GM21515 (cell line): ENCODE measurements around the gene TOR1A.
"Not testable (repeated sequence)": the region's sequence is repeated elsewhere in the genome, so short reads cannot be mapped to it uniquely, and the experiment has no call there.

Experiments
- ATAC-seq: cut with Tn5 transposase; IDR thresholded peaks from one replicate; pipeline ENCODE4 v1.9.1; 2021; ENCODE audit not compliant: unreplicated experiment

The TOR1A gene

DNA sequence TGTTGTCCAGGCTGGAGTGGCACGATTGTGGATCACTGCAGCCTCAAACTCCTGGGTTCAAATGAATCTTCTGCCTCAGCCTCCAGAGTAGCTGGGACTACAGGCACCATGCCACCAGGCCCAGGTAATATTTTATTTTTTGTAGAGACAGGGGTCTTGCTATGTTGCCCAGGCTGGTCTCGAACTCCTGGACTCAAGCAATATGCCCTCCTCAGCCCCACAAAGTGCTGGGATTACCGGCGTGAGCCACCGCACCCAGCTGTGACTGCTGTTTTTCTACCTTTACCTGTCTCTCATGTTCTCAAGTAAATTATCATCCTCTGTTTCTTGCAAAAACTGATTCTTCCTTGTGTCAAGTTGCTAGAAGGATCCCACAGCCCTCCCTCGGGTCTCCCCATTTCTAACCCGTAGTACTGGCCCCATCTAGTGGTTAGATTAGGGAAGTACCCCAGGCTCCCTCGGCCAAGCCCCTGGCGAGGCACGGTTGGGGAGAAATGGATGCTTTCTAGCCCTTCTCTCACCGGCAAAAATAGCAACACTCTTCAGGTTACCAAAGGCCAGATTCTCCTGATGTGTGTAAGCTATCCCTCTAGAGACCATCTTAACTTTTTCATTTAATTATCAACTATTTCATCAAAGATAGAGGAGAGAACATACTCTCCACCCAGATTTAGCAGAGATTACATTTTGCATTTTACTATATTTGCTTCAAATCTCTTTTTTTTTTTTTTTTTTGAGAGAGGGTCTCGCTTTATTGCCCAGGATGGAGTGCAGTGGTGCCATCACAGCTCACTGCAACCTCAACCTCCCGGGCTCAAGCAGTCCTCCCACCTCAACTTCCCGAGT is 40.2 kb downstream of the TOR1A start:
- ATAC-seq = no peak

DNA sequence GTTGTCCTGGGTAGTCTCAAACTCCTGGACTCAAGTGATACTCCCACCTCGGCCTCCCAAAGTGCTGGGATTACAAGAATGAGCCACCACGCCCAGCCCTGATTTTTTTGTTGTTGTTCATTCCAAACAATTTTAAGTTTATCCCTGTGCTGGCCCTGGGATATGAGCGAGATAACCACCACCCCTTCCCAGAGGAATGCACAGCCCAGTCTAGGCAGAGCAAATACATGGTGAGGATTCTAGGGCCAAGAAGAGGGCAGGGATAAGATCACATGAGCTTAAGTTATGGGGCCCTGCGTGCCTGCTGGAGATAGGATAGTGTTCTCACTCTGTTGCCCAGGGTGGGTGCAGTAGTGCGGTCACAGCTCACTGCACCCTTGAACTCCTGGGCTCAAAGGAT is 42.0 kb downstream of the TOR1A start:
- ATAC-seq = no peak

GRCh38 chr9:129781131-129781530 is 42.8 kb downstream of the TOR1A start:
- no peak for ATAC-seq

DNA sequence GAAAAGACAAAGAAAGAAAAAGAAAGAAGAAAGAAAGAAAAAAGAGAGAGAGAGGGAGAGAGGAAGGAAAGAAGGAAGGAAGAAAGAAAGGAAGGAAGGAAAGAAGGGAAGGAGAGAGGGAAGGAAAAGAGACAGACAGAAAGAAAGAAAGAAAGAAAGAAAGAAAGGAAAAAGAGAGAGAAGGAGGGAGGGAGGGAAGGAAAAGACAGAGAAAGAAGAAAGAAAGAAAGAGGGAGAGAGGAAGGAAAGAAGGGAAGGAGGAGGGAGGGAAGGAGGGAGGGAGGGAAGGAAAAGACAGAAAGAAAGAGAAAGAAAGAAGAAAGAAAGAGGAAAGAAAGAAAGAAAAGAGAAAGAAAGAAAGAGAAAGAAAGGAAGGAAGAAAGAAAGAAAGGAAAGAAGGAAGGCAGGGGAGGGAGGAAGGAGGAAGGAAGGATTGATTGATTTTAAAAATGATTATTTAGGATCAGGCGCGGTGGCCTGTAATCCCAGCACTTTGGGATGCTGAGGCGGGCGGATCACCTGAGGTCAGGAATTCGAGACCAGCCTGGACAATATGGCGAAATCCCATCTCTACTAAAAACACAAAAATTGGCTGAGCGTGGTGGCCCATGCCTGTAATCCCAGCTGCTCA is 44.3 kb downstream of the TOR1A start:
- ATAC-seq = no peak

- no peak for ATAC-seq
These were observed 45.5 kb downstream of the TOR1A start for GRCh38 chr9:129778469-129778868.

DNA sequence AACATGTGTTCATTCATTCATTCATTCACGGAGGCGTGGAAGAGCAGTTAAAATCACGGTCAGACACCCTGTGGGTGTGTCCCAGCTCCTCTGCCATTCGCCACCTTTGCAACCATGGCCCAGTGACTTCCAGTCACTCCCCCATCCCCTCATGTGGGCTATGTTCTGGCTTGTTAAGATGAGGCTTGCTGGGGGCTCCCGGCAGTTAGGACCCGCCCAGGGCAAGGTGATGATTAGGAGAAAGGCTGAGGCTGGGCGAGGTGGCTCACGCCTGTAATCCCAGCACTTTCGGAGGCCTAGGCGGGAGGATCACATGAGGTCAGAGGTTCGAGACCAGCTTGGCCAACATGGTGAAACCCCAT is 46.2 kb downstream of the TOR1A start:
- ATAC-seq = no peak

GRCh38 chr9:129776938-129777768 is 46.8 kb downstream of the TOR1A start:
- no peak for ATAC-seq

DNA sequence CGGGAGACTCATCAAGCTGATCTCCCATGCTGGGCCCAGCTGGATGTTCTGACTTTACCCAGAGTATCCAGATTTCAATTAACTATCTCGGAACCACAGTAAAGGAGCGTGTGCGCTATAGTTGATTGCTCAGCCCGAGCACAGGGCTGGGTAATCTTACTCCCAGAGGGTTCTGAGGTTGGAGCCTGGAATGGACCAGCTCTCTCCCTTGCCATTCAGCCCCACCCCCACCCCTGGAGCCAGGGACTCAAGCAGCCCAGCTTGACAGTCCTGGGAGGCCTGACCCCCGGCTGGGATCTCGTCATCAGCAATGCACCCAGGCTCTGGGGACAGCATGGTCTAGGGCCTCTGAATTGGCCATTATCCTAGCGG is 47.4 kb downstream of the TOR1A start:
- no peak for ATAC-seq

DNA sequence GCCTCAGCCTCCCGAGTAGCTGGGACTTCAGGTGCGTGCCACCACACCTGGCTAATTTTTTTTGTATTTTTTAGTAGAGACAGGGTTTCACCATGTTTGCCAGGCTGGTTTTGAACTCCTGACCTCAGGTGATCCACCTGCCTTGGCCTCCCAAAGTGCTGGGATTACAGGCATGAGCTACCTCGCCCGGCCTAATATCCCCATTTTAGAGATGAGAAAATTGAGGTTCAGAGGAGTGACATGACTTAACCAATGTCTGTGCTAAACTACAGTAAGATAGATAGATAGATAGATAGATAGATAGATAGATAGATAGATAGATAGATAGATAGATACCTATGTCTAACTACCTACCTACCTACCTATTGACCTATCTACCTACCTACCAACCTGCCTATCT is 47.8 kb downstream of the TOR1A start:
- ATAC-seq = not testable (repeated sequence)

DNA sequence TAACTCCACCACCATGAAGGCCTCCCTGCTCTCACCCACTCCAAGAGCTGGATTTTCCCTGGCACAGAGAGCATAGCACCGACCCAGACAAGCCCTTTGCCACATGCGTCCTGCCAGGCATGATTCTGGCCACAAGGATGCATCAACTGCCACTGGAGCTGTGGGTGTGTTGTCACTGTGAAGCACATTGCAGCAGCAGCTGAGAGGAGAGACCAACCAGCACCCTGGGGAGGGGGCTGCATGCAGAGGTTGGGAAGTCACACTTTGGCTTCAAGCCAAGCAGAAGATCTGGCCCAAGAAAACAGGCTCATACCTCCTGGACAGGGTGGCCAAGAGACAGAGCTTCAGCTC is 48.5 kb downstream of the TOR1A start:
- ATAC-seq = no peak

- no peak for ATAC-seq
These were observed 49.0 kb downstream of the TOR1A start for GRCh38 chr9:129774791-129775447.

DNA sequence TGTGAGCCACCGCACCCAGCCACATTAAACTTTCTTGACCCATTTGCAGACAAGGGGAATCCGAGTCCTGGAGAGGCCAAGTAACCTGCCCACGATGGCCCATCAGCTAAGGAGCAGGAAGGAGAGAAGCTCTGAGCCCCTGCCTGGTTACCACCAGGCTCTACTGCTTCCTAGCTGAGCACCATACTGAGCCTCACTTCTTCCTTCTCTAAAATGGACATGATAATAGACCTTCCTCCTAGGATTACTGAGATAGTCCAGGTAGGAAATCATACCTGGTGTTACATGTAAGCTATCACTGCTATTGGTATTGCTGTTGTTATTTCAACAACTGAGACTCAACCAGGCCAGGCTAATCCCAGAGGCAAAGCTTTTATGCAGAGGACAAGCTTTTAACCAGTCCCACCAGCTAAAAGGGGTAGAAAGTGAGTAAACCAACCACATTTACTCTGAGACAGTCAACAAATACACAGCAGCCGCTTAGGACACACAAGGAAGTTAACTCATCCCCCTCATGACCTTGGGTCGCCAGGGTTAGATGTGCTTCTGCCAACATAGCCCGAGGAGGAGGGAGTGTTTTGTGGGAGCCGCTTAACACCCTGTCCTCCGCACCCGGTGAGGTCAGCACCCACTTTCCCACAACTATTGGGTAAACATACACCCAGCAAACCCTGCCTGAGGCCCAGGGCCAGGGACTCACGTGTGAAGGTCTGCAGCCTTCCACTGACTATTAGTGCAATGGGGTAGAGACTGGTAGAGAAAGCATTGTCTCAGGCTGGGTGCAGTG is 50.5 kb downstream of the TOR1A start:
- ATAC-seq = no peak

- no peak for ATAC-seq
These were observed 53.2 kb downstream of the TOR1A start for GRCh38 chr9:129770741-129771140.

DNA sequence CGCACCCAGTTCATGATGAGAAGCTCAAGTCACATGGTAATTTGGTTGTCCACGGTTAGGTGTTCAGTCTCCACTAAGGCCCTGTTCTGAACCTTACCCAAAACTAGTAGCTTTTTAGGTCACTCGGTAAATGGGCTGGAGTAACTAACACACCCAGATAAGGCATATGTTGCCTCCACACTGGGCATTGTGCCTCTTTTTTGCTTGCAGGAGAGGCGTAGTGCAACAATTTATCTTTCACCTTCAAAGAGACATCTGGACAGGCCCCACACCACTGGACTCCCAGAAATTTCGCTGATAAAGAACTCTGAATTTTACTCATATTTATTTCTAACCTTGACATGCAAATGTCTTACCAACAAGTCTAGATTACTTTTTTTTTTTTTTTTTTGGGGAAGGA is 54.3 kb downstream of the TOR1A start:
- ATAC-seq = no peak

DNA sequence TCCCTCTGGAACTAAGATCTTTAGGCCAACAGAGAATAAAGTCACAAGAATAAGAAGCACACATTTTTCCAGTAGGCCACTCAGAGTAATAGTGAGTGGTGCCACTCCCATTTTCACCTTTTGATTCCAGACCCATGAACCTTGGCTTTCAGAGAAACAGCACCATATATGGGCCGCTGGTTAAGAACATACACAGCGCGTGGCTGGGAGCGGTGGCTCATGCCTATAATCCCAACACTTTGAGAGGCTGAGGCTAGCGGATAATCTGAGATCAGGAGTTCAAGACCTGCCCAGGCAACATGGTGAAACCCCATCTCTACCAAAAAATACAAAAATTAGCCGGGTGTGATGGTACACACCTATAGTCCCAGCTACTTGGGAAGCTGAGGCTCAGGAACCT is 55.5 kb downstream of the TOR1A start:
- ATAC-seq = no peak

- ATAC-seq = no peak
These were observed 58.1 kb downstream of the TOR1A start for GRCh38 chr9:129765764-129766317.

GRCh38 chr9:129762985-129763926 is 60.7 kb downstream of the TOR1A start:
- no peak for ATAC-seq
